Myometrial cell (primary cell): ENCODE data around the gene TDRD7. TPM values are rescaled to one million over a fixed set of nuclear protein-coding genes. Genes with fewer than 3 reads are reported as not detected.

Experiments
- total RNA-seq: library from RNA; depleted of rRNA; stranded (reverse); fragments of >200 nt; gene quantifications from 2 replicates; pipeline ENCODE4 v1.2.3, GENCODE V29; 2015

TDRD7 gene, protein sequence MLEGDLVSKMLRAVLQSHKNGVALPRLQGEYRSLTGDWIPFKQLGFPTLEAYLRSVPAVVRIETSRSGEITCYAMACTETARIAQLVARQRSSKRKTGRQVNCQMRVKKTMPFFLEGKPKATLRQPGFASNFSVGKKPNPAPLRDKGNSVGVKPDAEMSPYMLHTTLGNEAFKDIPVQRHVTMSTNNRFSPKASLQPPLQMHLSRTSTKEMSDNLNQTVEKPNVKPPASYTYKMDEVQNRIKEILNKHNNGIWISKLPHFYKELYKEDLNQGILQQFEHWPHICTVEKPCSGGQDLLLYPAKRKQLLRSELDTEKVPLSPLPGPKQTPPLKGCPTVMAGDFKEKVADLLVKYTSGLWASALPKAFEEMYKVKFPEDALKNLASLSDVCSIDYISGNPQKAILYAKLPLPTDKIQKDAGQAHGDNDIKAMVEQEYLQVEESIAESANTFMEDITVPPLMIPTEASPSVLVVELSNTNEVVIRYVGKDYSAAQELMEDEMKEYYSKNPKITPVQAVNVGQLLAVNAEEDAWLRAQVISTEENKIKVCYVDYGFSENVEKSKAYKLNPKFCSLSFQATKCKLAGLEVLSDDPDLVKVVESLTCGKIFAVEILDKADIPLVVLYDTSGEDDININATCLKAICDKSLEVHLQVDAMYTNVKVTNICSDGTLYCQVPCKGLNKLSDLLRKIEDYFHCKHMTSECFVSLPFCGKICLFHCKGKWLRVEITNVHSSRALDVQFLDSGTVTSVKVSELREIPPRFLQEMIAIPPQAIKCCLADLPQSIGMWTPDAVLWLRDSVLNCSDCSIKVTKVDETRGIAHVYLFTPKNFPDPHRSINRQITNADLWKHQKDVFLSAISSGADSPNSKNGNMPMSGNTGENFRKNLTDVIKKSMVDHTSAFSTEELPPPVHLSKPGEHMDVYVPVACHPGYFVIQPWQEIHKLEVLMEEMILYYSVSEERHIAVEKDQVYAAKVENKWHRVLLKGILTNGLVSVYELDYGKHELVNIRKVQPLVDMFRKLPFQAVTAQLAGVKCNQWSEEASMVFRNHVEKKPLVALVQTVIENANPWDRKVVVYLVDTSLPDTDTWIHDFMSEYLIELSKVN
- 4.9 and 9.7 TPM in 2 replicates for total RNA-seq

DNA sequence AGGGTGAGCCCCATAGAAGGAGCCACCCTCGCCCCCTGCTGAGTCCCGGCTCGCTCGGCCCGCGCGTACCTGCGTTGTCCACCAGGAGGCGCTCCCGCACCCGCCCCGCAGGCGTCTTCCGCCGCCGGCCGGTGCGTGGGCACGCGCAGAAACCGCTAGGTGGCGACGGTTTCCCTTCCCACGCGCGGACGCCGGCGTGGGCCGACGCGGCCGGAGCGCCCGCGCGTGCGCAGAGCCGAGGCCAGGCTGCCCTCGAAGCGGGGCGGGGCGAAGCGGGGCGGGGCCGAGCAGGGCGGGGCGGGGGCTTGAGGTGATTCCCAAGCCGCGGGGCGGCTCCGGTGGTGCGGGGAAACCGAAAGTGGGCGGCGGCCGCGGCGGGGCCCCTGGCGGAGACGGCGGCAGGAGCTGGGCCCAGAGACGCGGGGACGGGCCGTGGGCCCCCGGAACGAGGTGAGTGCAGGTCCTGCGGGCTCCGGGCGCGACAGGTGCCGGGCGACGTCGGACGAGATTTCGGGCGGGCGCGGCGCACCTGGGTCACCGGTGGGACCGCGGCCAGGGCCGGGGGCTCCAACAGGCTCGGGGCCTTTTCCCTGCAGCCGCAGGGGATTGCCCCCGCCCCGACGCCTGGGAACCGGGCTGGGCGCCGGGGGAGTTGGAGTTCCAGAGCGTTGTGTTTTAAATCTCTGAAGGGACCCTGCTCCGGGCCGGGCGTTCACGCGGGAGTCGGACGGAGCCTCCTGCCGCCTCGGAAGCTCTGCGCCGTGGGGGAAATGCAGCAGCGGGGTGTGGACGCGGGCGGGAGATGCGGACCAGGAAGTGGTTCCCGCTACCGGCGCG, at the start of gene TDRD7:
TDRD7 (plus strand) TSS at position 308 of the 837 bp plus-strand sequence. CDS start 16,370 bp downstream, outside the sequence.

DNA sequence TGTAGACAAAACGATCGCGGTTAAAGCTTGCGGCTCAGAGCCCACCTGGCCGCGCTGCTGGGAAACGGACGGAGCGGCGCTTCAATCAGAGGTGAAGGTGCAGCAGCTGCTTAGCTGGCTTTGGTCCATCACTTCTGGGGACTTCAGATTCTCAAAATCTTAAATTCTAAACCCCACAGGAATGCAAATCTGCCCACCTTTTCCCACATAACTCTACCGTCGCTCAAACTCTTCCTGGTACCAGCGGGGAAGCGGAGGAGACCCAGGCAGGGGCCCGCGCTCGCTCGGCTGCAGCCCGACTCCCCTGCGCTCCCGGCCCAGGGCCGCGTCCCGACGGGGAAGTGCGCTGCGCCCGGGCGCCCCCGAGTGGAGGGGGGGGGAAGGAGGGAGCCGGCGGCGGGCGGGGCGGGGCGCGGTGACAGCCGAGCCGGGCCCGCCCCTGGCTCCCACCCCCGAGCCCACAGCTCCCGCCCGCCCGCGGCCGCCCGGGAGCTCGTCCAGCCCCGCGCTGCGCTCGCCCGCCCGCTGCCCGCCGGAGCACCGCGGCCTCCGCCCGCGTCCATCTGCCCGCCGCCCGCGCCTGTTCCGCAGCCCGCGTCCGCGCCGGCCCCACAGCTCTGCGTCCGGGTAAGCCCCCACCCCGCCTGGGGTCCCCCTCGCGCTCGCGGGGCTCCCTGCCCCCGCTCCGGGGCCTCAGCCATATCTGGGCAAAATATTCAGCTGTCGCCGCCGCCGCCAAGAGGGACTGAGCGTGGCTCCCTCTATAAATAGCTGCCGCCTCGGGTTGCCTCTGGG, 89.5 kb downstream of the TDRD7 start, which contains the start of gene TMOD1:
TMOD1 (plus strand) TSS at position 490 of the 795 bp plus-strand sequence. CDS start 22,523 bp downstream, outside the sequence.

Other genes starting within 250 kb of the TDRD7 start
- 0.29 and 0.35 TPM in 2 replicates for gene CCDC180, start 104.4 kb upstream of the TDRD7 start, total RNA-seq
- gene TMOD1, start 89.6 kb downstream of the TDRD7 start, total RNA-seq, result 1.7 TPM in 1 of 2 replicates, not detected in the other
- gene TSTD2, start 221.3 kb downstream of the TDRD7 start, total RNA-seq, result 7.2 and 9.4 TPM in 2 replicates
- gene NCBP1, start 221.7 kb downstream of the TDRD7 start, total RNA-seq, result 28.0 and 35.3 TPM in 2 replicates